Measurements from ENCODE around the gene CYB561. TPM values are rescaled to one million over a fixed set of nuclear protein-coding genes. Genes with fewer than 3 reads are reported as not detected.

CYB561 gene
- total RNA-seq = 10 to 100 TPM; 13.4 to 13.7 TPM

GRCh38 chr17:63445954-63446752 is at the start of gene CYB561:
Gene CYB561 (minus strand): TSS chr17:63446306. CDS start chr17:63437547, 8,759 bp downstream.
- peak; percentile 55 to 69 for TF ChIP-seq CTCF (IDR thresholded peaks at IDR 0.05)
- no peak for DNase-seq (ENCODE audit: low spot score)
- Histone ChIP-seq H3K27ac (peak within 1 kb of the TSS; percentile 76 to 77), H3K4me1 (peaks cover 0 to 58% of the 10 kb centered on the region in 2 donors), H3K4me3 (peak within 1 kb of the TSS; percentile 47 to 71), H3K36me3 (no peaks in the 10 kb centered on the region), H3K27me3 (no peaks in the 10 kb centered on the region), H3K9me3 (no peaks in the 10 kb centered on the region)

- no peaks in the 10 kb centered on the region for H3K9me3 ChIP-seq
- H3K27ac ChIP-seq = no peak overlapping the region
- no peaks in the 10 kb centered on the region for H3K27me3 ChIP-seq
- no peaks in the 10 kb centered on the region for H3K36me3 ChIP-seq
- no peaks in the 10 kb centered on the region for H3K4me1 ChIP-seq
- H3K4me3 ChIP-seq = no peak overlapping the region
- no peak for TF ChIP-seq CTCF (IDR thresholded peaks at IDR 0.05)
- DNase-seq (ENCODE audit: low spot score) = no peak
Observed at GRCh38 chr17:63495491-63495890, 49.4 kb upstream of the CYB561 start.

- no peak overlapping the region for H3K4me3 ChIP-seq
- TF ChIP-seq CTCF (IDR thresholded peaks at IDR 0.05) = no peak
- DNase-seq (ENCODE audit: low spot score) = no peak
- H3K27ac ChIP-seq = no peak overlapping the region
- H3K4me1 ChIP-seq = no peaks in the 10 kb centered on the region
- H3K27me3 ChIP-seq = no peaks in the 10 kb centered on the region
- no peaks in the 10 kb centered on the region for H3K9me3 ChIP-seq
- H3K36me3 ChIP-seq = no peaks in the 10 kb centered on the region
Observed at GRCh38 chr17:63494300-63494928, 48.3 kb upstream of the CYB561 start.

GRCh38 chr17:63493411-63493810 is 47.3 kb upstream of the CYB561 start:
- no peaks in the 10 kb centered on the region for H3K36me3 ChIP-seq
- DNase-seq (ENCODE audit: low spot score) = no peak
- no peaks in the 10 kb centered on the region for H3K27me3 ChIP-seq

GRCh38 chr17:63492940-63493339 is 46.8 kb upstream of the CYB561 start:
- Histone ChIP-seq H3K27ac (no peak overlapping the region), H3K4me1 (no peaks in the 10 kb centered on the region), H3K36me3 (no peaks in the 10 kb centered on the region), H3K4me3 (no peak overlapping the region), H3K9me3 (no peaks in the 10 kb centered on the region), H3K27me3 (no peaks in the 10 kb centered on the region)
- no peak for TF ChIP-seq CTCF (IDR thresholded peaks at IDR 0.05)
- DNase-seq (ENCODE audit: low spot score) = no peak

More at GRCh38 chr17:63493411-63493810, 47.3 kb upstream of the CYB561 start:
- H3K4me1 ChIP-seq = no peaks in the 10 kb centered on the region
- H3K9me3 ChIP-seq = no peaks in the 10 kb centered on the region
- TF ChIP-seq CTCF (IDR thresholded peaks at IDR 0.05) = no peak
- no peak overlapping the region for H3K27ac ChIP-seq
- H3K4me3 ChIP-seq = no peak overlapping the region

Measured in right atrium auricular region (tissue), 2 donors.